WTC11 (cell line): ENCODE results near the gene PPP1R2C. TPM values are rescaled to one million over a fixed set of nuclear protein-coding genes. Genes with fewer than 3 reads are reported as not detected.

Source experiments
- ATAC-seq: fragments of 200-7000 bp; cut with Tn5 transposase; 2 replicates; pipeline ENCODE4 v1.10.0; 2021; ENCODE audit warnings: mild to moderate bottlenecking, moderate library complexity
- CTCF ChIA-PET: fragments of 300-600 bp; sonication (Branson Sonifier 250); formaldehyde crosslinking; loops from one replicate; lab custom pipeline; 2021; ENCODE audit warnings: antibody characterized with exemption; lab: Charles Lee
- POLR2A ChIA-PET: fragments of 350-600 bp; sonication (Branson Sonifier 250); formaldehyde crosslinking; loops from one replicate; lab custom pipeline; 2021; ENCODE audit warnings: antibody characterized with exemption; lab: Charles Lee
- DNase-seq: peaks from one replicate; pipeline ENCODE4 v3.0.0; 2021; ENCODE audit warnings: low spot score
- H3K27ac Mint-ChIP-seq: 2 replicates; pipeline ENCODE4 v1.8.0; 2021; ENCODE audit warnings: mixed read lengths
- H3K27me3 Mint-ChIP-seq: 2 replicates; pipeline ENCODE4 v1.8.0; 2021; ENCODE audit warnings: low read depth, mild to moderate bottlenecking, moderate library complexity, mixed read lengths
- H3K36me3 Mint-ChIP-seq: 2 replicates; pipeline ENCODE4 v1.8.0; 2021; ENCODE audit warnings: mixed read lengths
- H3K4me1 Mint-ChIP-seq: 2 replicates; pipeline ENCODE4 v1.8.0; 2022; ENCODE audit warnings: mixed read lengths
- H3K4me3 Mint-ChIP-seq: 2 replicates; pipeline ENCODE4 v1.8.0; 2021; ENCODE audit warnings: mild to moderate bottlenecking, moderate library complexity, mixed read lengths
- H3K9me3 Mint-ChIP-seq: 2 replicates; pipeline ENCODE4 v1.8.0; 2021; ENCODE audit warnings: mixed read lengths
- ATF1 ChIP-seq: sonication (generic); formaldehyde crosslinking; IDR thresholded peaks from 2 replicates; pipeline ENCODE4 v1.8.1; 2023; ENCODE audit warnings: mild to moderate bottlenecking, moderate library complexity, missing genetic modification reagents
- EMX1 ChIP-seq: fragments of 250-450 bp; sonication (Bioruptor Pico); IDR thresholded peaks from 2 replicates; pipeline ENCODE4 v1.8.0; 2021; ENCODE audit warnings: mild to moderate bottlenecking
- JUN ChIP-seq: sonication (generic); formaldehyde crosslinking; IDR thresholded peaks from 2 replicates; pipeline ENCODE4 v1.8.0; 2023; ENCODE audit warnings: mild to moderate bottlenecking, missing genetic modification reagents
- MLX ChIP-seq: sonication (generic); formaldehyde crosslinking; IDR thresholded peaks from 2 replicates; pipeline ENCODE4 v1.8.1; 2023; ENCODE audit warnings: mild to moderate bottlenecking, missing genetic modification reagents, moderate library complexity
- NFATC4 ChIP-seq: fragments of 250-450 bp; sonication (Bioruptor Pico); IDR thresholded peaks from 2 replicates; pipeline ENCODE4 v1.9.0; 2021; ENCODE audit warnings: mild to moderate bottlenecking
- SMAD4 ChIP-seq: sonication (generic); formaldehyde crosslinking; IDR thresholded peaks from 2 replicates; pipeline ENCODE4 v1.8.0; 2022; ENCODE audit warnings: mild to moderate bottlenecking, missing genetic modification reagents
- total RNA-seq: library from RNA; stranded (reverse); gene quantifications from 3 replicates; pipeline ENCODE4 v1.2.3, GENCODE V29; 2021
- TF ChIP-seq, protein P1 (sequence below): sonication (generic); formaldehyde crosslinking; IDR thresholded peaks from 2 replicates; pipeline ENCODE4 v1.8.0; 2022; ENCODE audit warnings: missing genetic modification reagents
- TF ChIP-seq, protein P2 (sequence below): sonication (generic); formaldehyde crosslinking; IDR thresholded peaks from 2 replicates; pipeline ENCODE4 v1.8.1; 2022; ENCODE audit warnings: low read depth, mild to moderate bottlenecking, moderate library complexity, missing genetic modification reagents, borderline replicate concordance
- TF ChIP-seq, protein P3 (sequence below): fragments of 250-450 bp; sonication (Bioruptor Pico); IDR thresholded peaks from 2 replicates; pipeline ENCODE4 v1.9.0; 2021; ENCODE audit warnings: mild to moderate bottlenecking, borderline replicate concordance
- TF ChIP-seq, protein P4 (sequence below): fragments of 250-450 bp; sonication (Bioruptor Pico); conservative IDR thresholded peaks from 2 replicates; pipeline ENCODE4 v1.9.0; 2021; ENCODE audit warnings: mild to moderate bottlenecking

Gene PPP1R2C
- total RNA-seq, 1 experiment from 2014 or later = not detected

GRCh38 chrX:42771506-42772335 is 6.2 kb downstream of the PPP1R2C start (continued):
- TF ChIP-seq, protein P1, sequence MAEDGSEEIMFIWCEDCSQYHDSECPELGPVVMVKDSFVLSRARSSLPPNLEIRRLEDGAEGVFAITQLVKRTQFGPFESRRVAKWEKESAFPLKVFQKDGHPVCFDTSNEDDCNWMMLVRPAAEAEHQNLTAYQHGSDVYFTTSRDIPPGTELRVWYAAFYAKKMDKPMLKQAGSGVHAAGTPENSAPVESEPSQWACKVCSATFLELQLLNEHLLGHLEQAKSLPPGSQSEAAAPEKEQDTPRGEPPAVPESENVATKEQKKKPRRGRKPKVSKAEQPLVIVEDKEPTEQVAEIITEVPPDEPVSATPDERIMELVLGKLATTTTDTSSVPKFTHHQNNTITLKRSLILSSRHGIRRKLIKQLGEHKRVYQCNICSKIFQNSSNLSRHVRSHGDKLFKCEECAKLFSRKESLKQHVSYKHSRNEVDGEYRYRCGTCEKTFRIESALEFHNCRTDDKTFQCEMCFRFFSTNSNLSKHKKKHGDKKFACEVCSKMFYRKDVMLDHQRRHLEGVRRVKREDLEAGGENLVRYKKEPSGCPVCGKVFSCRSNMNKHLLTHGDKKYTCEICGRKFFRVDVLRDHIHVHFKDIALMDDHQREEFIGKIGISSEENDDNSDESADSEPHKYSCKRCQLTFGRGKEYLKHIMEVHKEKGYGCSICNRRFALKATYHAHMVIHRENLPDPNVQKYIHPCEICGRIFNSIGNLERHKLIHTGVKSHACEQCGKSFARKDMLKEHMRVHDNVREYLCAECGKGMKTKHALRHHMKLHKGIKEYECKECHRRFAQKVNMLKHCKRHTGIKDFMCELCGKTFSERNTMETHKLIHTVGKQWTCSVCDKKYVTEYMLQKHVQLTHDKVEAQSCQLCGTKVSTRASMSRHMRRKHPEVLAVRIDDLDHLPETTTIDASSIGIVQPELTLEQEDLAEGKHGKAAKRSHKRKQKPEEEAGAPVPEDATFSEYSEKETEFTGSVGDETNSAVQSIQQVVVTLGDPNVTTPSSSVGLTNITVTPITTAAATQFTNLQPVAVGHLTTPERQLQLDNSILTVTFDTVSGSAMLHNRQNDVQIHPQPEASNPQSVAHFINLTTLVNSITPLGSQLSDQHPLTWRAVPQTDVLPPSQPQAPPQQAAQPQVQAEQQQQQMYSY (CRISPR knock-in tag) = no peak
- TF ChIP-seq ATF1 (CRISPR knock-in tag) = no peak

DNA sequence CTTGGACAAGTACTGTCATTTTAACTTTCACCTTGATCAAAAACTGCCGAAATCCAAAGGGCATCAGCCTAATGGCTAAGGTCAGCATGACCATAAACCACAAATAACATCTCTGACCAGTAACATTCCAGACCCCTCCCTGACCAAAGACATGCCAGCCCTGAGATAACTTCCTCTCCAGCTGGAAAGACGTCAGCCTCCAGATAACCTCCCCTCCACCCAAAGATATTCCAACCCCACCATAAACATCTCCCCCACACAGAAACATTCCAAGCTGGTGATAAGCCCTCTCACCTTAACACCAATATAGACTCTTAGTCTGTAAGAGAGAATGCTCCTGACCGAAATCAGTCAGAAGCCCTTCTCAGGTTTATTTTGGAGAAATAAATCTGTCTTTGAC is 7.4 kb downstream of the PPP1R2C start:
- H3K27me3 Mint-ChIP-seq = no peaks in the 10 kb centered on the region
- POLR2A ChIA-PET = no interaction called here
- TF ChIP-seq JUN (CRISPR knock-in tag) (no peak), NFATC4 (CRISPR knock-in tag) (no peak), MLX (CRISPR knock-in tag) (no peak)
- TF ChIP-seq, all 79 proteins: peak for 0
- H3K27ac Mint-ChIP-seq = no peak overlapping the region
- DNase-seq (no peak), ATAC-seq (no peak)
- H3K4me3 Mint-ChIP-seq = no peak overlapping the region
- peaks cover 34% of the 10 kb centered on the region for H3K36me3 Mint-ChIP-seq
- no peaks in the 10 kb centered on the region for H3K4me1 Mint-ChIP-seq
- CTCF ChIA-PET = no interaction called here
- H3K9me3 Mint-ChIP-seq = peaks cover 46% of the 10 kb centered on the region

GRCh38 chrX:42759881-42760280 is 18.1 kb downstream of the PPP1R2C start:
- DNase-seq (no peak), ATAC-seq (no peak)
- Mint-ChIP-seq H3K27me3 (peaks cover 7% of the 10 kb centered on the region), H3K4me1 (no peaks in the 10 kb centered on the region), H3K36me3 (peaks cover 30% of the 10 kb centered on the region), H3K4me3 (no peak overlapping the region), H3K27ac (no peak overlapping the region), H3K9me3 (peaks cover 35% of the 10 kb centered on the region)
- ChIA-PET POLR2A (no interaction called here), CTCF (no interaction called here)
- no peak for TF ChIP-seq SMAD4 (CRISPR knock-in tag)
- TF ChIP-seq, protein P2, sequence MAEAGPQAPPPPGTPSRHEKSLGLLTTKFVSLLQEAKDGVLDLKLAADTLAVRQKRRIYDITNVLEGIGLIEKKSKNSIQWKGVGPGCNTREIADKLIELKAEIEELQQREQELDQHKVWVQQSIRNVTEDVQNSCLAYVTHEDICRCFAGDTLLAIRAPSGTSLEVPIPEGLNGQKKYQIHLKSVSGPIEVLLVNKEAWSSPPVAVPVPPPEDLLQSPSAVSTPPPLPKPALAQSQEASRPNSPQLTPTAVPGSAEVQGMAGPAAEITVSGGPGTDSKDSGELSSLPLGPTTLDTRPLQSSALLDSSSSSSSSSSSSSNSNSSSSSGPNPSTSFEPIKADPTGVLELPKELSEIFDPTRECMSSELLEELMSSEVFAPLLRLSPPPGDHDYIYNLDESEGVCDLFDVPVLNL (CRISPR knock-in tag) = no peak
- TF ChIP-seq, protein P3, sequence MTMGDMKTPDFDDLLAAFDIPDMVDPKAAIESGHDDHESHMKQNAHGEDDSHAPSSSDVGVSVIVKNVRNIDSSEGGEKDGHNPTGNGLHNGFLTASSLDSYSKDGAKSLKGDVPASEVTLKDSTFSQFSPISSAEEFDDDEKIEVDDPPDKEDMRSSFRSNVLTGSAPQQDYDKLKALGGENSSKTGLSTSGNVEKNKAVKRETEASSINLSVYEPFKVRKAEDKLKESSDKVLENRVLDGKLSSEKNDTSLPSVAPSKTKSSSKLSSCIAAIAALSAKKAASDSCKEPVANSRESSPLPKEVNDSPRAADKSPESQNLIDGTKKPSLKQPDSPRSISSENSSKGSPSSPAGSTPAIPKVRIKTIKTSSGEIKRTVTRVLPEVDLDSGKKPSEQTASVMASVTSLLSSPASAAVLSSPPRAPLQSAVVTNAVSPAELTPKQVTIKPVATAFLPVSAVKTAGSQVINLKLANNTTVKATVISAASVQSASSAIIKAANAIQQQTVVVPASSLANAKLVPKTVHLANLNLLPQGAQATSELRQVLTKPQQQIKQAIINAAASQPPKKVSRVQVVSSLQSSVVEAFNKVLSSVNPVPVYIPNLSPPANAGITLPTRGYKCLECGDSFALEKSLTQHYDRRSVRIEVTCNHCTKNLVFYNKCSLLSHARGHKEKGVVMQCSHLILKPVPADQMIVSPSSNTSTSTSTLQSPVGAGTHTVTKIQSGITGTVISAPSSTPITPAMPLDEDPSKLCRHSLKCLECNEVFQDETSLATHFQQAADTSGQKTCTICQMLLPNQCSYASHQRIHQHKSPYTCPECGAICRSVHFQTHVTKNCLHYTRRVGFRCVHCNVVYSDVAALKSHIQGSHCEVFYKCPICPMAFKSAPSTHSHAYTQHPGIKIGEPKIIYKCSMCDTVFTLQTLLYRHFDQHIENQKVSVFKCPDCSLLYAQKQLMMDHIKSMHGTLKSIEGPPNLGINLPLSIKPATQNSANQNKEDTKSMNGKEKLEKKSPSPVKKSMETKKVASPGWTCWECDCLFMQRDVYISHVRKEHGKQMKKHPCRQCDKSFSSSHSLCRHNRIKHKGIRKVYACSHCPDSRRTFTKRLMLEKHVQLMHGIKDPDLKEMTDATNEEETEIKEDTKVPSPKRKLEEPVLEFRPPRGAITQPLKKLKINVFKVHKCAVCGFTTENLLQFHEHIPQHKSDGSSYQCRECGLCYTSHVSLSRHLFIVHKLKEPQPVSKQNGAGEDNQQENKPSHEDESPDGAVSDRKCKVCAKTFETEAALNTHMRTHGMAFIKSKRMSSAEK = no peak
- no peak for TF ChIP-seq EMX1 (CRISPR knock-in tag)
- TF ChIP-seq, protein P4, sequence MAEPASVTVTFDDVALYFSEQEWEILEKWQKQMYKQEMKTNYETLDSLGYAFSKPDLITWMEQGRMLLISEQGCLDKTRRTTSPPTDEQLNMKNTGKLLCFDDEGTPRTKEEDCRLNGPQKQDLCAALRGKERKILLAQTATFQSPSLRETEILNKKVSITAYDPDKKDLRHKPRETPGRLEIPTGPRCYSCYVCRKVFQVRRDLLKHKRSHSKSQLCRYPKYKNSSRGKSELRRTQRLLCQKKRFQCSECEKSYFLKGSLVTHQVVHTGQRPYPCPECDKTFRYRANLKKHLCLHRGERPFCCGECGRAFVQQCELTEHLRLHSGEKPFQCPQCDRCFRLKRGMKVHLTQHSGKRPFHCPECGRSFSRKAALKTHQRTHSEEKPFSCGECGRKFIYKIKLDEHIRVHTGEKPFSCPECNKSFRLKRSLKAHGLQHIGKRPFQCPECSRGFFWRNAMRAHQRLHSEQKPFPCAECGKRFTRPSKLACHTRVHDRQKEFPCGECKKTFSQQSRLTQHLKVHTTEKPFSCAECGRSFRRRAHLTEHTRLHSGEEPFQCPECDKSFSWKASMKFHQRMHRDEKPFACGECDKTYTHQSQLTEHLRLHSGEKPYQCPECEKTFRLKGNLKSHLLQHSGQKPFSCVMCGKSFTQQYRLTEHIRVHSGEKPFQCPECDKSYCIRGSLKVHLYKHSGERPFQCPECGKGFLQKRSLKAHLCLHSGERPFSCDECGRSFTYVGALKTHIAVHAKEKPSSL = no peak
